GM13977 (cell line): ENCODE measurements around the gene SYN1.

Experiments
- DNase-seq: peaks from one replicate; pipeline ENCODE4 v3.0.0; 2012; ENCODE audit warnings: low spot score
- in situ Hi-C: fragments of 300-500 bp; cut with MboI; formaldehyde crosslinking; loops from one replicate; pipeline ENCODE4 v1.12.0; 2022; ENCODE audit warnings: low sequenced_read_pairs, low pct_unique_long_range_greater_than_20kb, mixed read lengths, inconsistent platforms; ENCODE audit not compliant: unreplicated experiment
- TF ChIP-seq, protein P1 (sequence below): IDR thresholded peaks from 2 replicates; pipeline ENCODE4 v1.5.1; 2012; ENCODE audit warnings: mild to moderate bottlenecking, control low read depth; ENCODE audit not compliant: insufficient read depth; ENCODE audit errors: extremely low read depth, missing control alignments

The SYN1 gene

DNA sequence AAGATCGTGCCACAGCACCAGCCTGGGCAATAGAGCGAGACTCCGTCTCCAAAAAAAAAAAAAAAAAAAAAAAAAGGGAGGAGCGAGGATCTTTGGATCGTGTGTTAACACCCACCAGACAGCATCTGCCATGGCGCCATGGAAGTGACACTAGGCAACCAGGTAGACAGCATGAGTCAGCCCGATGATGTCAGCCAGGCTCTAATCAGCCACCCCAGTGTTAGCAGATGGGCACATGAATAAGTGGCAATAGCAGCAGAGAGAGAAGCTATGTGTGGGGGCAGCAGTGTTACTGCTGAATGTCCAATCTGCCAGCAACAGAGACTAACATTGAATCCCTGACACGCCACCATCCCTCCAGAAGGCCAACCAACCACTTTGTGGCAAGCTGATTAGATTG lies 6.6 kb downstream of the SYN1 start:
- TF ChIP-seq, protein P1, sequence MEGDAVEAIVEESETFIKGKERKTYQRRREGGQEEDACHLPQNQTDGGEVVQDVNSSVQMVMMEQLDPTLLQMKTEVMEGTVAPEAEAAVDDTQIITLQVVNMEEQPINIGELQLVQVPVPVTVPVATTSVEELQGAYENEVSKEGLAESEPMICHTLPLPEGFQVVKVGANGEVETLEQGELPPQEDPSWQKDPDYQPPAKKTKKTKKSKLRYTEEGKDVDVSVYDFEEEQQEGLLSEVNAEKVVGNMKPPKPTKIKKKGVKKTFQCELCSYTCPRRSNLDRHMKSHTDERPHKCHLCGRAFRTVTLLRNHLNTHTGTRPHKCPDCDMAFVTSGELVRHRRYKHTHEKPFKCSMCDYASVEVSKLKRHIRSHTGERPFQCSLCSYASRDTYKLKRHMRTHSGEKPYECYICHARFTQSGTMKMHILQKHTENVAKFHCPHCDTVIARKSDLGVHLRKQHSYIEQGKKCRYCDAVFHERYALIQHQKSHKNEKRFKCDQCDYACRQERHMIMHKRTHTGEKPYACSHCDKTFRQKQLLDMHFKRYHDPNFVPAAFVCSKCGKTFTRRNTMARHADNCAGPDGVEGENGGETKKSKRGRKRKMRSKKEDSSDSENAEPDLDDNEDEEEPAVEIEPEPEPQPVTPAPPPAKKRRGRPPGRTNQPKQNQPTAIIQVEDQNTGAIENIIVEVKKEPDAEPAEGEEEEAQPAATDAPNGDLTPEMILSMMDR: no peak
- in situ Hi-C loops: no loop called here
- no peak for DNase-seq

- in situ Hi-C loops: no loop called here
- TF ChIP-seq, protein P1: no peak
- DNase-seq: no peak
Observed at GRCh38 chrX:47612418-47612817, 7.2 kb downstream of the SYN1 start.

GRCh38 chrX:47611926-47612325 lies 7.7 kb downstream of the SYN1 start:
- in situ Hi-C loops: no loop called here
- DNase-seq: no peak
- TF ChIP-seq, protein P1: no peak

- TF ChIP-seq, protein P1: no peak
- DNase-seq: no peak
- in situ Hi-C loops: no loop called here
Observed at GRCh38 chrX:47611489-47611888, 8.2 kb downstream of the SYN1 start.

- TF ChIP-seq, protein P1: no peak
- in situ Hi-C loops: no loop called here
Observed at GRCh38 chrX:47610511-47610910, 9.1 kb downstream of the SYN1 start.

DNA sequence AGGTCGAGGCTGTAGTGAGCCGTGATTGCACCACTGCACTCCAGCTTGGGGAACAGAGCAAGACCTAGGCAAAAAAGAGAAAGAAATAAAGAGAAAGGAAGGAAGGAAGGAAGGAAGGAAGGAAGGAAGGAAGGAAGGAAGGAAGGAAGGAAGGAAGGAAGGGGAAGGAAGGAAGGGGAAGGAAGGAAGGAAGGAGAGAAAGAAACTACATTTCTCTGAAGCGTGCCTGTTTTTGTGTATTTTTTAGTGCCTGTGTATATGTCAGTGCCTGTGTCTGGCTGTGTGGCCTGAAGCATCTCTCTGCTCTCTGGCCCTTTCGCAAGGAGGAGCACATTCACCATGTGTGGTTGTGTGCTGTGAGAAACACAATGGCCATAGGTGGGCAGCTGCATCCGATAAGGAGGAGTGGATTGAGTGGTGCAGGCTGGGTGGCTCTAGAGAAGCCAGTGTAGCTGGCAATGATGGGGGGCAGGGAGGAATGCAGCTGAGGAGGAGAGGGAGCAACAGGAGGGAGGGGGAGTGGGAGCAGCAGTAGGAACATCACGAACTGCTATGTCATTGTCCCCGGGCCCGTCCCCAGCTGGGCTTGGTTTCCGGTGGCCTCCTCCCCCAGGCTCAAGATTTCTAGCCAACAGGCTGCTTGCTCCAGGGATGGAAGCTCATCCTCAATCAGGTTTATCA lies 11.4 kb downstream of the SYN1 start:
- TF ChIP-seq, protein P1: no peak
- no peak for DNase-seq
- in situ Hi-C loops: no loop called here

More at GRCh38 chrX:47610511-47610910, 9.1 kb downstream of the SYN1 start:
- no peak for DNase-seq

GRCh38 chrX:47607091-47607490 lies 12.6 kb downstream of the SYN1 start:
- in situ Hi-C loops: no loop called here
- DNase-seq: no peak
- TF ChIP-seq, protein P1: no peak
